Lung (tissue), 12 donors: Measurements from ENCODE around the gene TMEM86A. TPM values are rescaled to one million over a fixed set of nuclear protein-coding genes. Genes with fewer than 3 reads are reported as not detected.

Experiments used
- ATAC-seq: fragments of 200-7000 bp; cut with Tn5 transposase; one replicate; pipeline ENCODE4 v1.9.1; 2020; ENCODE audit warnings: moderate number of reproducible peaks; ENCODE audit not compliant: insufficient read depth, low FRiP score
- DNase-seq, 3 donors: peaks; one replicate each; pipeline ENCODE4 v3.0.0-alpha.2; 2013 to 2017
- H3K27ac ChIP-seq, 2 donors: one replicate each; pipeline ENCODE4 v1.5.1; 2013; ENCODE audit warnings: mild to moderate bottlenecking in 2 of 2, moderate library complexity in 2 of 2, control low read depth in 1 of 2, inconsistent platforms in 1 of 2, low read depth in 1 of 2, low read length in 1 of 2
- H3K27me3 ChIP-seq, 3 donors: one replicate each; pipeline ENCODE4 v1.5.1; 2013; ENCODE audit warnings: low read length in 2 of 3; ENCODE audit not compliant: control insufficient read depth in 3 of 3, insufficient read depth in 3 of 3
- H3K36me3 ChIP-seq, 4 donors: one replicate each; pipeline ENCODE4 v1.5.1; 2013; ENCODE audit warnings: low read length in 4 of 4, mild to moderate bottlenecking in 1 of 4, moderate library complexity in 1 of 4; ENCODE audit not compliant: control insufficient read depth in 4 of 4, insufficient read depth in 4 of 4
- H3K4me1 ChIP-seq, 5 donors: one replicate each; pipeline ENCODE4 v1.5.1; 2013; ENCODE audit warnings: low read length in 5 of 5, mild to moderate bottlenecking in 2 of 5, moderate library complexity in 1 of 5; ENCODE audit not compliant: control insufficient read depth in 5 of 5, insufficient read depth in 5 of 5
- H3K4me3 ChIP-seq: one replicate; pipeline ENCODE4 v1.5.1; 2013; ENCODE audit warnings: mild to moderate bottlenecking, control low read depth, moderate library complexity
- H3K9ac ChIP-seq, 2 donors: one replicate each; pipeline ENCODE4 v1.5.1; 2013; ENCODE audit warnings: low read length in 2 of 2, control low read depth in 1 of 2; ENCODE audit not compliant: insufficient read depth in 1 of 2
- H3K9me3 ChIP-seq, 4 donors: one replicate each; pipeline ENCODE4 v1.5.1; 2013; ENCODE audit warnings: low read length in 3 of 4, mild to moderate bottlenecking in 1 of 4, moderate library complexity in 1 of 4; ENCODE audit not compliant: control insufficient read depth in 4 of 4, insufficient read depth in 3 of 4
- WGBS, 2 donors: extraction: QIAGEN DNeasy Blood & Tissue Kit; methylation state at CpG; one replicate each; pipeline ENCODE4 v1.1.7; 2013; 5-methylcytosine and 5-hydroxymethylcytosine counted together
- polyA plus RNA-seq, 2 donors: library from polyadenylated mRNA; stranded (reverse); fragments of 200-250 nt; gene quantifications; one replicate each; pipeline ENCODE4 v1.2.1, GENCODE V29; 2013
- total RNA-seq, 2 donors: library from RNA; depleted of rRNA in 1 of 2; stranded (reverse); fragments of >200 nt in 1 of 2; gene quantifications; one replicate each; pipeline ENCODE4 v1.2.1, GENCODE V29; 2014 to 2021
- TF ChIP-seq, protein P1 (sequence below): IDR thresholded peaks from 2 replicates; pipeline ENCODE4 v1.5.1; 2012; ENCODE audit warnings: mild to moderate bottlenecking; ENCODE audit errors: control extremely low read depth, extremely low read depth
- donor health status: control.
- donor health status: control.
- donor health status: Bipolar disorder and iron deficiency.
- donor health status: healthy.
- donor health status: DM: yes; HTN: yes; CAD: no.

The TMEM86A gene
- total and polyA plus RNA-seq, 4 donors = 1.9 to 8.9 (median 2.9) TPM

DNA sequence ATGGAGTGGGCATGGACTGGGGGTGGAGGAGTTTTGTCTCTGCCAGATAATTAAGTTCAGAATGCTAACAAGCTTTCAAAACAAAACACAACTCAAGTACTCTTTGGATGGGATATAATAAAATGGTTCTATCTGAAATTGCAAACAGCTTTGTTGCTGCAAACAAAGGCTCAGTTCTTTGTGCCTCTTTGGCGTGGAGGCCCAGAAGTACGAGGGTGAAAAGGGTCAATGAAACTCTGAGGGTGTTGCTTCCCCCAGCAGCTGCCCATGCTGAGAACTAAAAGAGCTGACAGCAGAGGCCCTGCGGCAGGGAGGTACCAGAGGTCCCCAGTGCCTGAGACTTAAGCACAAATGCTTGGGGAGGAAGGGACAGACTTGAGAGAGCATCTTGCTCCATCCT, 53.9 kb downstream of the TMEM86A start:
- no peak for ATAC-seq
- H3K27me3 ChIP-seq = peaks cover 0 to 2% (median 0%) of the 10 kb centered on the region in 3 donors
- no peak overlapping the region for H3K9ac ChIP-seq
- H3K4me1 ChIP-seq = peaks cover 0 to 11% (median 4%) of the 10 kb centered on the region in 5 donors
- 37 to 90% methylated on average over 3 of the region's 3 CpGs for WGBS, 2 donors
- no peak overlapping the region for H3K4me3 ChIP-seq
- H3K27ac ChIP-seq = no peak overlapping the region
- no peaks in the 10 kb centered on the region for H3K36me3 ChIP-seq
- no peaks in the 10 kb centered on the region for H3K9me3 ChIP-seq
- TF ChIP-seq, protein P1, sequence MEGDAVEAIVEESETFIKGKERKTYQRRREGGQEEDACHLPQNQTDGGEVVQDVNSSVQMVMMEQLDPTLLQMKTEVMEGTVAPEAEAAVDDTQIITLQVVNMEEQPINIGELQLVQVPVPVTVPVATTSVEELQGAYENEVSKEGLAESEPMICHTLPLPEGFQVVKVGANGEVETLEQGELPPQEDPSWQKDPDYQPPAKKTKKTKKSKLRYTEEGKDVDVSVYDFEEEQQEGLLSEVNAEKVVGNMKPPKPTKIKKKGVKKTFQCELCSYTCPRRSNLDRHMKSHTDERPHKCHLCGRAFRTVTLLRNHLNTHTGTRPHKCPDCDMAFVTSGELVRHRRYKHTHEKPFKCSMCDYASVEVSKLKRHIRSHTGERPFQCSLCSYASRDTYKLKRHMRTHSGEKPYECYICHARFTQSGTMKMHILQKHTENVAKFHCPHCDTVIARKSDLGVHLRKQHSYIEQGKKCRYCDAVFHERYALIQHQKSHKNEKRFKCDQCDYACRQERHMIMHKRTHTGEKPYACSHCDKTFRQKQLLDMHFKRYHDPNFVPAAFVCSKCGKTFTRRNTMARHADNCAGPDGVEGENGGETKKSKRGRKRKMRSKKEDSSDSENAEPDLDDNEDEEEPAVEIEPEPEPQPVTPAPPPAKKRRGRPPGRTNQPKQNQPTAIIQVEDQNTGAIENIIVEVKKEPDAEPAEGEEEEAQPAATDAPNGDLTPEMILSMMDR = no peak
- peak in 1 of 3 donors; percentile 33 for DNase-seq

DNA sequence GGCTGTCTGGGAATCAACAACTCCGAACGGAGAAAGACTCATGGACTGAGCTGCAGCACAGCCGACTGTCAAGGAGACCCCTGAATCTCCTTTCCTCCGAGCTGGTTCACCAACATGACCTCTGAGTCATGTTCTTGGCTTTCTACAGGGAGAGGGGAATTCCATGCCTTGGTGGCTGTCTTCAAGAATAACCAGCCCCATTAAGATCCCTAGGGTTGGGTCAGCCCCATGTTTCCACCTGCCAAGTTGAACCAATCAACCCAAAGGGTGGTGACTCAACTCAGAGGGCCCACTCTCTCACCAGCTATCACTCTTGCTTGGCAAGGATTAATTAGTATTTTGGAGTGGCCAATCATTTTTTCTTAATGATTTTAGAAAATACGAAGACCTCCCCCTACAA, 55.7 kb downstream of the TMEM86A start:
- Histone ChIP-seq H3K36me3 (no peaks in the 10 kb centered on the region), H3K4me3 (no peak overlapping the region), H3K27ac (no peak overlapping the region), H3K4me1 (peaks cover 0 to 16% (median 6%) of the 10 kb centered on the region in 5 donors), H3K9ac (no peak overlapping the region), H3K9me3 (no peaks in the 10 kb centered on the region), H3K27me3 (peaks cover 0 to 2% (median 0%) of the 10 kb centered on the region in 3 donors)
- no peak for DNase-seq
- no peak for ATAC-seq
- TF ChIP-seq, protein P1 = no peak
- WGBS, 2 donors = 48 to 94% methylated on average over 5 of the region's 5 CpGs

Other genes starting within 250 kb of the TMEM86A start
- gene LDHAL6A, start 242.9 kb upstream of the TMEM86A start, total RNA-seq = not detected
- gene LDHAL6A, start 242.9 kb upstream of the TMEM86A start, polyA plus RNA-seq = not detected
- 10 to 100 TPM; 53.2 to 57.6 TPM for gene TSG101, start 171.8 kb upstream of the TMEM86A start, total RNA-seq
- gene TSG101, start 171.8 kb upstream of the TMEM86A start, polyA plus RNA-seq = 10 to 100 TPM; 37.8 to 64.4 TPM
- gene UEVLD, start 110.0 kb upstream of the TMEM86A start, total RNA-seq = 10 to 100 TPM; 20.7 to 29.6 TPM
- 10 to 100 TPM in 1 of 2 donors, 1 to 10 TPM in 1; 6.4 to 10.9 TPM for gene UEVLD, start 110.0 kb upstream of the TMEM86A start, polyA plus RNA-seq
- 1 to 10 TPM; 2.8 to 3.5 TPM for gene MISFA, start 99.0 kb upstream of the TMEM86A start, total RNA-seq
- gene MISFA, start 99.0 kb upstream of the TMEM86A start, polyA plus RNA-seq = 1 to 10 TPM in 1 of 2 donors, under 1 TPM in 1; 0.95 to 2.5 TPM
- gene SPTY2D1, start 64.4 kb upstream of the TMEM86A start, total RNA-seq = 10 to 100 TPM; 17.8 to 21.0 TPM
- gene SPTY2D1, start 64.4 kb upstream of the TMEM86A start, polyA plus RNA-seq = 10 to 100 TPM in 1 of 2 donors, 1 to 10 TPM in 1; 3.9 to 10.7 TPM
- 1 to 10 TPM in 1 of 2 donors, under 1 TPM in 1; 0.77 to 2.0 TPM for gene IGSF22, start 27.4 kb downstream of the TMEM86A start, total RNA-seq
- gene IGSF22, start 27.4 kb downstream of the TMEM86A start, polyA plus RNA-seq = under 1 TPM; 0.33 to 0.34 TPM
- gene PTPN5, start 93.0 kb downstream of the TMEM86A start, total RNA-seq = under 1 TPM in 1 of 2 donors, not detected in 1; 0.15 TPM
- gene PTPN5, start 93.0 kb downstream of the TMEM86A start, polyA plus RNA-seq = under 1 TPM in 1 of 2 donors, not detected in 1; 0.02 TPM
- gene MRGPRX1, start 240.6 kb downstream of the TMEM86A start, total RNA-seq = not detected
- not detected for gene MRGPRX1, start 240.6 kb downstream of the TMEM86A start, polyA plus RNA-seq